Activated CD4-positive, alpha-beta T cell treated with anti-CD3 and anti-CD28 coated beads for 36 hours (primary cell): ENCODE measurements around the gene EPHA1. TPM values are rescaled to one million over a fixed set of nuclear protein-coding genes. Genes with fewer than 3 reads are reported as not detected.

Source experiments
- ATAC-seq: fragments of 200-7000 bp; cut with Tn5 transposase; one replicate; pipeline ENCODE4 v1.10.0; 2021; ENCODE audit warnings: mild to moderate bottlenecking, moderate library complexity
- CTCF ChIA-PET: fragments of 350-600 bp; sonication (Branson Sonifier 250); formaldehyde crosslinking; loops from one replicate; lab custom pipeline; 2021; ENCODE audit warnings: antibody characterized with exemption; lab: Charles Lee
- POLR2A ChIA-PET: fragments of 350-600 bp; sonication (Branson Sonifier 250); formaldehyde crosslinking; loops from one replicate; lab custom pipeline; 2021; ENCODE audit warnings: antibody characterized with exemption, inconsistent platforms; lab: Charles Lee
- DNase-seq: peaks from one replicate; pipeline ENCODE4 v3.0.0-alpha.2; 2020
- H3K27ac Mint-ChIP-seq: one replicate; pipeline ENCODE4 v1.8.0; 2021; ENCODE audit warnings: mixed read lengths
- H3K27me3 Mint-ChIP-seq: one replicate; pipeline ENCODE4 v1.8.0; 2021; ENCODE audit warnings: mixed read lengths
- H3K36me3 Mint-ChIP-seq: one replicate; pipeline ENCODE4 v1.8.0; 2021; ENCODE audit warnings: low read depth, mixed read lengths
- H3K4me1 Mint-ChIP-seq: one replicate; pipeline ENCODE4 v1.8.0; 2021; ENCODE audit warnings: mixed read lengths
- H3K4me3 Mint-ChIP-seq: one replicate; pipeline ENCODE4 v1.8.0; 2021; ENCODE audit warnings: mild to moderate bottlenecking, moderate library complexity, mixed read lengths
- H3K9me3 Mint-ChIP-seq: one replicate; pipeline ENCODE4 v1.8.0; 2021; ENCODE audit warnings: low read depth, mixed read lengths
- intact Hi-C, 2 experiments: fragments of 100-400 bp; cut with DNase I in 1 of 2; cut with micrococcal nuclease in 1 of 2; formaldehyde crosslinking; loops; one replicate each; pipeline versions ENCODE4 v1.14.2 to v1.15.1; 2022 to 2024; cut with DNase I, micrococcal nuclease
- total RNA-seq, 2 experiments: library from RNA; stranded (reverse); gene quantifications; one replicate each; pipeline ENCODE4 v1.2.3, GENCODE V29; 2021

The EPHA1 gene
- total RNA-seq, 2 experiments from 2014 or later: 2.4 to 2.8 TPM

GRCh38 chr7:143381427-143382125, 27.1 kb downstream of the EPHA1 start:
- peak; percentile 0 for ATAC-seq
- Mint-ChIP-seq H3K36me3 (peaks cover 5% of the 10 kb centered on the region), H3K4me3 (peak overlapping the region; percentile 82), H3K4me1 (peaks cover 26% of the 10 kb centered on the region), H3K27me3 (no peaks in the 10 kb centered on the region), H3K9me3 (no peaks in the 10 kb centered on the region), H3K27ac (peak overlapping the region; percentile 30)
- ChIA-PET POLR2A (no interaction called here), CTCF (interaction anchor here (1.1 kb wide), 1 partner anchor 25 kb away, joined by 4 read pairs; no protein-coding TSS in a partner anchor)
- intact Hi-C loops: loop anchor here (1.0 to 10.0 kb wide), 8 partner anchors 27 to 577 kb away; partner anchors contain the start of genes CASP2 (in 1 of the 2), EPHA1 (in 1 of the 2) and TCAF1 (in 1 of the 2)
- peak; percentile 51 for DNase-seq

- DNase-seq (peak; percentile 94), ATAC-seq (peak; percentile 79)
- peak within 1 kb of the TSS; percentile 89 for H3K27ac Mint-ChIP-seq
- H3K9me3 Mint-ChIP-seq: no peaks in the 10 kb centered on the region
- ChIA-PET POLR2A (interaction anchor here (0.6 to 1.3 kb wide), 3 partner anchors 15 to 134 kb away, joined by 3 to 7 read pairs (median 3); no protein-coding TSS in a partner anchor), CTCF (interaction anchor here (0.5 to 3.3 kb wide), 16 partner anchors 12 to 120 kb away, joined by 3 to 19 read pairs (median 4); no protein-coding TSS in a partner anchor)
- intact Hi-C loops: loop anchor here (1.0 to 10.0 kb wide), 12 partner anchors 19 to 576 kb away; partner anchors contain the start of genes CASP2 (in 2 of the 2), EPHA1 (in 2 of the 2), FAM131B (in 1 of the 2) and TCAF1 (in 1 of the 2)
- no peaks in the 10 kb centered on the region for H3K27me3 Mint-ChIP-seq
- peaks cover 33% of the 10 kb centered on the region for H3K4me1 Mint-ChIP-seq
- peaks cover 5% of the 10 kb centered on the region for H3K36me3 Mint-ChIP-seq
- H3K4me3 Mint-ChIP-seq: peak within 1 kb of the TSS; percentile 82
Measured at GRCh38 chr7:143380646-143381426, 27.8 kb downstream of the EPHA1 start, which contains the start of gene ZYX. Gene ZYX, plus strand, starts transcription at chr7:143381345. Its CDS starts 227 bp downstream, at chr7:143381572.

GRCh38 chr7:143380260-143380645, 28.4 kb downstream of the EPHA1 start:
- H3K27me3 Mint-ChIP-seq: no peaks in the 10 kb centered on the region
- ATAC-seq (peak; percentile 57), DNase-seq (peak; percentile 93)
- H3K27ac Mint-ChIP-seq: peak overlapping the region; percentile 89
- POLR2A ChIA-PET: interaction anchor here (0.6 to 1.3 kb wide), 4 partner anchors 16 to 572 kb away, joined by 3 to 7 read pairs (median 3); no protein-coding TSS in a partner anchor
- peaks cover 5% of the 10 kb centered on the region for H3K36me3 Mint-ChIP-seq
- H3K4me3 Mint-ChIP-seq: peak overlapping the region; percentile 82
- CTCF ChIA-PET: interaction anchor here (0.5 to 3.3 kb wide), 21 partner anchors 11 to 539 kb away, joined by 3 to 19 read pairs (median 4); no protein-coding TSS in a partner anchor
- peaks cover 39% of the 10 kb centered on the region for H3K4me1 Mint-ChIP-seq
- intact Hi-C loops: loop anchor here (1.0 to 10.0 kb wide), 12 partner anchors 18 to 575 kb away; partner anchors contain the start of genes EPHA1 (in 2 of the 2), CASP2 (in 1 of the 2), FAM131B (in 1 of the 2) and TCAF1 (in 1 of the 2)
- H3K9me3 Mint-ChIP-seq: no peaks in the 10 kb centered on the region

GRCh38 chr7:143379611-143380259, 28.9 kb downstream of the EPHA1 start:
- ChIA-PET POLR2A (interaction anchor here (0.6 to 1.3 kb wide), 5 partner anchors 16 to 572 kb away, joined by 3 to 7 read pairs (median 3); no protein-coding TSS in a partner anchor), CTCF (interaction anchor here (0.6 to 3.3 kb wide), 22 partner anchors 11 to 538 kb away, joined by 3 to 19 read pairs (median 4); no protein-coding TSS in a partner anchor)
- Mint-ChIP-seq H3K36me3 (peaks cover 5% of the 10 kb centered on the region), H3K4me1 (peaks cover 44% of the 10 kb centered on the region), H3K9me3 (no peaks in the 10 kb centered on the region), H3K27ac (peak overlapping the region; percentile 89), H3K27me3 (no peaks in the 10 kb centered on the region), H3K4me3 (peak overlapping the region; percentile 82)
- ATAC-seq (peak; percentile 1), DNase-seq (peak; percentile 32)
- intact Hi-C loops: loop anchor here (1.0 to 10.0 kb wide), 12 partner anchors 17 to 575 kb away; partner anchors contain the start of genes EPHA1 (in 2 of the 2), CASP2 (in 1 of the 2), FAM131B (in 1 of the 2) and TCAF1 (in 1 of the 2)

GRCh38 chr7:143376396-143376795, 32.3 kb downstream of the EPHA1 start:
- no peaks in the 10 kb centered on the region for H3K36me3 Mint-ChIP-seq
- ATAC-seq (no peak), DNase-seq (no peak)
- H3K27ac Mint-ChIP-seq: peak overlapping the region; percentile 35
- intact Hi-C loops: no loop called here
- CTCF ChIA-PET: interaction anchor here (0.6 to 1.7 kb wide), 4 partner anchors 38 to 161 kb away, joined by 3 to 8 read pairs (median 4); no protein-coding TSS in a partner anchor
- peaks cover 67% of the 10 kb centered on the region for H3K4me1 Mint-ChIP-seq
- no peak overlapping the region for H3K4me3 Mint-ChIP-seq
- H3K9me3 Mint-ChIP-seq: no peaks in the 10 kb centered on the region
- POLR2A ChIA-PET: no interaction called here
- no peaks in the 10 kb centered on the region for H3K27me3 Mint-ChIP-seq

- intact Hi-C loops: no loop called here
- ATAC-seq (peak; percentile 51), DNase-seq (peak; percentile 52)
- H3K27ac Mint-ChIP-seq: peak overlapping the region; percentile 86
- H3K4me1 Mint-ChIP-seq: peaks cover 70% of the 10 kb centered on the region
- ChIA-PET POLR2A (interaction anchor here (0.5 to 1.2 kb wide), 2 partner anchors 9 to 66 kb away, joined by 3 read pairs; no protein-coding TSS in a partner anchor), CTCF (interaction anchor here (0.8 to 2.0 kb wide), 13 partner anchors 9 to 160 kb away, joined by 3 to 12 read pairs (median 4); no protein-coding TSS in a partner anchor)
- H3K36me3 Mint-ChIP-seq: no peaks in the 10 kb centered on the region
- H3K9me3 Mint-ChIP-seq: no peaks in the 10 kb centered on the region
- H3K27me3 Mint-ChIP-seq: no peaks in the 10 kb centered on the region
- no peak overlapping the region for H3K4me3 Mint-ChIP-seq
Measured at GRCh38 chr7:143375298-143376034, 33.2 kb downstream of the EPHA1 start.

GRCh38 chr7:143374561-143374960, 34.1 kb downstream of the EPHA1 start:
- Mint-ChIP-seq H3K4me1 (peaks cover 65% of the 10 kb centered on the region), H3K36me3 (no peaks in the 10 kb centered on the region), H3K4me3 (no peak overlapping the region), H3K27me3 (no peaks in the 10 kb centered on the region), H3K9me3 (no peaks in the 10 kb centered on the region), H3K27ac (peak overlapping the region; percentile 86)
- no peak for DNase-seq
- CTCF ChIA-PET: interaction anchor here (0.6 to 2.0 kb wide), 7 partner anchors 10 to 134 kb away, joined by 3 to 12 read pairs (median 6); no protein-coding TSS in a partner anchor
- no peak for ATAC-seq
- POLR2A ChIA-PET: no interaction called here
- intact Hi-C loops: no loop called here

- no peak for ATAC-seq
- Mint-ChIP-seq H3K36me3 (no peaks in the 10 kb centered on the region), H3K4me1 (peaks cover 54% of the 10 kb centered on the region), H3K27ac (no peak overlapping the region), H3K27me3 (no peaks in the 10 kb centered on the region), H3K4me3 (no peak overlapping the region), H3K9me3 (no peaks in the 10 kb centered on the region)
- ChIA-PET POLR2A (no interaction called here), CTCF (interaction anchor here (0.9 kb wide), 1 partner anchor 13 kb away, joined by 4 read pairs; no protein-coding TSS in a partner anchor)
- intact Hi-C loops: no loop called here
- DNase-seq: no peak
Measured at GRCh38 chr7:143373255-143373794, 35.3 kb downstream of the EPHA1 start.

- ChIA-PET CTCF (interaction anchor here (0.6 to 1.4 kb wide), 4 partner anchors 27 to 148 kb away, joined by 3 to 5 read pairs (median 4); no protein-coding TSS in a partner anchor), POLR2A (interaction anchor here (1.0 kb wide), 1 partner anchor 12 kb away, joined by 3 read pairs; no protein-coding TSS in a partner anchor)
- Mint-ChIP-seq H3K4me1 (peaks cover 46% of the 10 kb centered on the region), H3K9me3 (no peaks in the 10 kb centered on the region), H3K36me3 (no peaks in the 10 kb centered on the region), H3K27ac (peak overlapping the region; percentile 79), H3K27me3 (no peaks in the 10 kb centered on the region), H3K4me3 (peak overlapping the region; percentile 9)
- peak; percentile 76 for ATAC-seq
- intact Hi-C loops: no loop called here
- peak; percentile 78 for DNase-seq
Measured at GRCh38 chr7:143372070-143372469, 36.6 kb downstream of the EPHA1 start.
